ENCODE data around the gene SHOC2. TPM values are rescaled to one million over a fixed set of nuclear protein-coding genes. Genes with fewer than 3 reads are reported as not detected.

SHOC2 gene
- total and polyA plus RNA-seq, 7 donors, result 21.4 to 74.5 (median 52.5) TPM

DNA sequence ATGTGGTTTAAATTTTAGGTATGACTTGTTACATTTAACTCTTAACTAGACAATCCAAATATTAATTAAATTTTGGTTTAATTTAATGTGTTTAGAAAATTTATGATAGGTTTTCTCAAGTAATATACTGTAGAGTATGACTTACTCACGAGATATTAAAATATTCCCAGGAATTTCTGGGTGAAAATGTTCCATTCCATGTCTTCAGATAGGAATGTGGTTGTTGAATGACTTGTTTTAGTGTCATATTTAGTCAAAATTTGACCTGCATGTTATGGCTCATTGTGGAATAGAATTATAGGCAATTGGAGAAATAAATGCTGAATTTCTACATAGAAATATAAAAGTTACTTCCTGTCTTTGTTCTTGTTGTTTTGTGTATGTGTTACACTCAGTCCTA is 46.7 kb downstream of the SHOC2 start:
- H3K36me3 ChIP-seq, result no peaks in the 10 kb centered on the region
- no peaks in the 10 kb centered on the region for H3K9me3 ChIP-seq
- intact Hi-C loops (cut with DNase I), result no loop called here
- peaks cover 0 to 52% (median 33%) of the 10 kb centered on the region in 4 donors for H3K4me1 ChIP-seq
- no peak for DNase-seq
- H3K4me3 ChIP-seq, result no peak overlapping the region
- WGBS, 2 donors, result 92 to 94% methylated on average over 1 of the region's 1 CpG
- TF ChIP-seq EP300 (IDR thresholded peaks at IDR 0.05) (no peak), CTCF (IDR thresholded peaks at IDR 0.05) (no peak), POLR2A (IDR thresholded peaks at IDR 0.05) (no peak), POLR2AphosphoS5 (IDR thresholded peaks at IDR 0.05) (no peak)
- H3K27me3 ChIP-seq, result no peaks in the 10 kb centered on the region
- no peak overlapping the region for H3K27ac ChIP-seq

DNA sequence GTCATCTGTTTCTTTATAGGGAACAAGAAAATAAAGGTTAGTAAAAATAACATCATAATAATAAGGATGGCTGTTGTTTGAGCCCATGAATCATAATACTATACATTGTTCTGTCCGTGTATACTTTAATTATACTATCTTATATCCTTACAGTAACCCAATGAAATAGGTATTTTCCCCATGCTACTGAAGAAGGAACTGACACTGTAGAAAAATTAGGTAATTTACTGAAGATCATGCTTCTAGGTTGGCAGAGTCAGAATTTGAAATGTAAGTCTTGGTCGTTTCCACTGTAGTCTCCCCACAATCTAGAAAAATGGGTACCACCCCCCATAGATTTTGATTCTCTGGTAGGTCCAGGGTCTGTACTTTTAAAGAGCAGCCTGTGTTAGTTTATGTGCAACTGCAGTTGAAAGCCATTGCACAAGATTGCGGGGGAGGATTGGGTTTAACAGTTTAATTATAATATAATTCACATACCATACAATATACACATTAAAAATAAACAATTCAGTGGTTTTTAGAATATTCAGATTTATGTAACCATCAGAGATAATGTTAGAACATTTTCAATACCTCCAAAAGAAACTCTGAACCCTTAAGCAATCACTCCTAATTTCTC is 47.7 kb downstream of the SHOC2 start:
- TF ChIP-seq CTCF (IDR thresholded peaks at IDR 0.05) (no peak), EP300 (IDR thresholded peaks at IDR 0.05) (no peak), POLR2A (IDR thresholded peaks at IDR 0.05) (no peak), POLR2AphosphoS5 (IDR thresholded peaks at IDR 0.05) (no peak)
- H3K36me3 ChIP-seq, result no peaks in the 10 kb centered on the region
- no peak overlapping the region for H3K27ac ChIP-seq
- H3K4me3 ChIP-seq, result no peak overlapping the region
- intact Hi-C loops (cut with DNase I), result no loop called here
- DNase-seq, result no peak
- no peaks in the 10 kb centered on the region for H3K9me3 ChIP-seq
- H3K27me3 ChIP-seq, result no peaks in the 10 kb centered on the region
- WGBS, 2 donors, result 70 to 74% methylated on average over 3 of the region's 3 CpGs
- peaks cover 0 to 43% (median 28%) of the 10 kb centered on the region in 4 donors for H3K4me1 ChIP-seq

DNA sequence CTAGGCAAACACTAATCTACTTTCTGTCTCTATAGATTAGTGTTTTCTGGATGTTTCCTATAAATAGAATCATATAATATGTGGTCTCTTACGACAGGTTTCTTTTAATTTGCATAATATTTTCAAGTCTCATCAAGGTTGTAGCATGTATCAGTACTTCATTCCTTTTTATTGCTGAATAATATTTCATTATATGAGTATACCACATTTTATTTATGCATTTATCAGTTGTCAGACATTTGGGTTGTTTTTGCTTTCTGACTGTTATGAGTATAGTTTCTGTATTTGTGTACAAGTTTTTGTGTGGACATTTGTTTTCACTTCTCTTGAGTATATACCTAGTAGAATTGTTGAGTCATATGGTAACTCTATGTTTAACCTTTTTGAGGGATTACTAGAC is 48.2 kb downstream of the SHOC2 start:
- DNase-seq, result no peak
- intact Hi-C loops (cut with DNase I), result no loop called here
- Histone ChIP-seq H3K36me3 (no peaks in the 10 kb centered on the region), H3K27me3 (no peaks in the 10 kb centered on the region), H3K9me3 (no peaks in the 10 kb centered on the region), H3K4me3 (no peak overlapping the region), H3K4me1 (peaks cover 0 to 43% (median 28%) of the 10 kb centered on the region in 4 donors), H3K27ac (no peak overlapping the region)
- no peak for TF ChIP-seq CTCF (IDR thresholded peaks at IDR 0.05)
- WGBS, 2 donors, result 0% methylated on average over 1 of the region's 1 CpG

GRCh38 chr10:110969183-110969582 is 49.8 kb downstream of the SHOC2 start:
- Histone ChIP-seq H3K27me3 (no peaks in the 10 kb centered on the region), H3K4me3 (no peak overlapping the region), H3K9me3 (no peaks in the 10 kb centered on the region), H3K4me1 (peaks cover 0 to 35% (median 24%) of the 10 kb centered on the region in 4 donors), H3K36me3 (no peaks in the 10 kb centered on the region), H3K27ac (no peak overlapping the region)
- no peak for DNase-seq
- intact Hi-C loops (cut with DNase I), result no loop called here
- TF ChIP-seq POLR2A (IDR thresholded peaks at IDR 0.05) (no peak), EP300 (IDR thresholded peaks at IDR 0.05) (no peak), POLR2AphosphoS5 (IDR thresholded peaks at IDR 0.05) (no peak), CTCF (IDR thresholded peaks at IDR 0.05) (no peak)
- 88 to 89% methylated on average over 2 of the region's 2 CpGs for WGBS, 2 donors

DNA sequence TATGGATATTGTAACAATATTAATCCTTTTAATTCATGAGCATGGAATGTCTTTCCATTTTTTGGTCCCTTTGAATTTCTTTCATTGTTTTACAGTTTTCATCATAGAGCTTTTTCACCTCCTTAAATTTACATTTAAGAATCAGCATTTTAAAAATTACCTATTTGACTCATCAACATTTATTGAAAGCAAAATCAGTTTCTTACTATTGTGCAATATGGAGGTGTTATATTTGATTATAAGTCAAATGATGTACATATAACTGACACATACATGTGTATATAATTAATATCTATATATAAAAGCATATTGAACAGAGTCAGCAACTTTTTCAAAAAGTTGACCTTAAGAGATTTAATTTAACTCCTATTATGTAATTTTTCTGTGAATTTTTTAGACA is 52.2 kb downstream of the SHOC2 start:
- no peak for DNase-seq
- no peaks in the 10 kb centered on the region for H3K36me3 ChIP-seq
- intact Hi-C loops (cut with DNase I), result no loop called here
- no peak for TF ChIP-seq CTCF (IDR thresholded peaks at IDR 0.05)
- TF ChIP-seq POLR2A (IDR thresholded peaks at IDR 0.05), result no peak
- no peak for TF ChIP-seq EP300 (IDR thresholded peaks at IDR 0.05)
- no peak for TF ChIP-seq POLR2AphosphoS5 (IDR thresholded peaks at IDR 0.05)
- H3K4me1 ChIP-seq, result peaks cover 0 to 16% (median 7%) of the 10 kb centered on the region in 4 donors
- H3K4me3 ChIP-seq, result no peak overlapping the region
- no peaks in the 10 kb centered on the region for H3K9me3 ChIP-seq
- no peaks in the 10 kb centered on the region for H3K27me3 ChIP-seq
- H3K27ac ChIP-seq, result no peak overlapping the region
